Aorta (tissue), 5 donors: ENCODE data around the gene FRYL. TPM values are rescaled to one million over a fixed set of nuclear protein-coding genes. Genes with fewer than 3 reads are reported as not detected.

Experiments used
- ATAC-seq: fragments of 200-7000 bp; cut with Tn5 transposase; one replicate; pipeline ENCODE4 v1.9.1; 2022; ENCODE audit warnings: moderate library complexity; ENCODE audit not compliant: low FRiP score
- DNase-seq, 2 donors: peaks; one replicate each; pipeline ENCODE4 v3.0.0-alpha.2; 2020
- H3K27ac ChIP-seq, 2 donors: one replicate each; pipeline ENCODE4 v1.5.1; 2013; ENCODE audit warnings: low read length in 2 of 2, mild to moderate bottlenecking in 2 of 2, moderate library complexity in 2 of 2, control low read depth in 1 of 2, inconsistent platforms in 1 of 2, low read depth in 1 of 2
- H3K27me3 ChIP-seq, 2 donors: one replicate each; pipeline ENCODE4 v1.6.1; 2013; ENCODE audit warnings: control low read depth in 1 of 2, low read length in 1 of 2, mild to moderate bottlenecking in 1 of 2, moderate library complexity in 1 of 2; ENCODE audit not compliant: insufficient read depth in 2 of 2, control insufficient read depth in 1 of 2
- H3K36me3 ChIP-seq, 2 donors: one replicate each; pipeline ENCODE4 v1.6.1; 2013; ENCODE audit warnings: control low read depth in 1 of 2, low read length in 1 of 2, mild to moderate bottlenecking in 1 of 2; ENCODE audit not compliant: insufficient read depth in 2 of 2, control insufficient read depth in 1 of 2
- H3K4me1 ChIP-seq, 2 donors: one replicate each; pipeline ENCODE4 v1.6.1; 2013; ENCODE audit warnings: low read length in 2 of 2, control low read depth in 1 of 2, mild to moderate bottlenecking in 1 of 2, moderate library complexity in 1 of 2; ENCODE audit not compliant: insufficient read depth in 2 of 2, control insufficient read depth in 1 of 2
- H3K4me3 ChIP-seq, 2 donors: one replicate each; pipeline ENCODE4 v1.5.1; 2013; ENCODE audit warnings: low read length in 2 of 2, control low read depth in 1 of 2, mild to moderate bottlenecking in 1 of 2
- H3K9me3 ChIP-seq: one replicate; pipeline ENCODE4 v1.6.1; 2013; ENCODE audit warnings: mild to moderate bottlenecking, low read length; ENCODE audit not compliant: control insufficient read depth
- WGBS, 2 donors: extraction: QIAGEN DNeasy Blood & Tissue Kit; methylation state at CpG; one replicate each; pipeline ENCODE4 v1.1.7; 2013; 5-methylcytosine and 5-hydroxymethylcytosine counted together
- intact Hi-C, 2 donors: fragments of 100-400 bp; cut with DNase I; formaldehyde crosslinking; loops; one replicate each; pipeline versions ENCODE4 v1.14.2 to v1.15.0; 2022
- polyA plus RNA-seq, 2 donors: library from polyadenylated mRNA; stranded (reverse); fragments of 200-250 nt; gene quantifications; one replicate each; pipeline ENCODE4 v1.2.3, GENCODE V29; 2013
- total RNA-seq, 2 donors: library from RNA; stranded (reverse); fragmentation: NEBNext Ultra II Directional; extraction: Animal tissue kit (Norgen Biotek cat#: 25700); gene quantifications; one replicate each; pipeline ENCODE4 v1.2.1, GENCODE V29; 2021
- donor health status: healthy with polysubstance abuse.
- donor health status: Bipolar disorder and iron deficiency.
- donor health status: DM: no; HTN: no; CAD: no.
- donor health status: DM: no; HTN: no; CAD: no.
- donor health status: DM: yes; HTN: yes; CAD: no.

The FRYL gene
- total and polyA plus RNA-seq, 4 donors, result 12.8 to 141 (median 85.7) TPM

GRCh38 chr4:48493452-48494100 is 286.5 kb downstream of the FRYL start:
- Histone ChIP-seq H3K27me3 (no peaks in the 10 kb centered on the region), H3K9me3 (no peaks in the 10 kb centered on the region), H3K27ac (no peak overlapping the region), H3K36me3 (no peaks in the 10 kb centered on the region), H3K4me1 (no peaks in the 10 kb centered on the region), H3K4me3 (no peak overlapping the region)
- DNase-seq (no peak), ATAC-seq (no peak)
- WGBS, 2 donors, result 84 to 86% methylated on average over 4 of the region's 4 CpGs
- intact Hi-C loops, result no loop called here

- Histone ChIP-seq H3K9me3 (no peaks in the 10 kb centered on the region), H3K27ac (no peak overlapping the region), H3K27me3 (no peaks in the 10 kb centered on the region), H3K4me1 (no peaks in the 10 kb centered on the region), H3K36me3 (no peaks in the 10 kb centered on the region), H3K4me3 (no peak overlapping the region)
- ATAC-seq (no peak), DNase-seq (no peak)
- intact Hi-C loops, result no loop called here
- 70 to 72% methylated on average over 23 of the region's 23 CpGs for WGBS, 2 donors
These were observed 288.4 kb downstream of the FRYL start for GRCh38 chr4:48491514-48492176.

GRCh38 chr4:48490680-48491513 is 289.2 kb downstream of the FRYL start:
- no peaks in the 10 kb centered on the region for H3K4me1 ChIP-seq
- DNase-seq (no peak), ATAC-seq (no peak)
- peak overlapping the region in 1 of 2 donors; percentile 22 for H3K4me3 ChIP-seq
- H3K27me3 ChIP-seq, result no peaks in the 10 kb centered on the region
- WGBS, 2 donors, result 5 to 7% methylated on average over 100 to 104 of the region's 104 CpGs
- no peak overlapping the region for H3K27ac ChIP-seq
- no peaks in the 10 kb centered on the region for H3K9me3 ChIP-seq
- H3K36me3 ChIP-seq, result no peaks in the 10 kb centered on the region
- intact Hi-C loops, result no loop called here

GRCh38 chr4:48490012-48490679 is 289.9 kb downstream of the FRYL start, which contains the start of gene ZAR1:
Gene ZAR1 (plus strand): TSS chr4:48490252. CDS start chr4:48490292, 40 bp downstream.
- H3K27ac ChIP-seq, result no peak within 1 kb of the TSS
- WGBS, 2 donors, result 3% methylated on average over 52 to 80 of the region's 80 CpGs
- no peaks in the 10 kb centered on the region for H3K4me1 ChIP-seq
- intact Hi-C loops, result no loop called here
- H3K9me3 ChIP-seq, result no peaks in the 10 kb centered on the region
- no peaks in the 10 kb centered on the region for H3K36me3 ChIP-seq
- ATAC-seq, result no peak
- no peak for DNase-seq
- H3K27me3 ChIP-seq, result no peaks in the 10 kb centered on the region
- peak within 1 kb of the TSS in 1 of 2 donors; percentile 22 for H3K4me3 ChIP-seq

GRCh38 chr4:48489683-48490011 is 290.4 kb downstream of the FRYL start:
- DNase-seq (no peak), ATAC-seq (no peak)
- Histone ChIP-seq H3K4me3 (no peak overlapping the region), H3K9me3 (no peaks in the 10 kb centered on the region), H3K27me3 (no peaks in the 10 kb centered on the region), H3K4me1 (no peaks in the 10 kb centered on the region), H3K27ac (no peak overlapping the region), H3K36me3 (no peaks in the 10 kb centered on the region)
- intact Hi-C loops, result no loop called here
- 23 to 30% methylated on average over 14 of the region's 14 CpGs for WGBS, 2 donors

- ATAC-seq, result no peak
- Histone ChIP-seq H3K4me1 (no peaks in the 10 kb centered on the region), H3K27me3 (no peaks in the 10 kb centered on the region), H3K27ac (no peak overlapping the region), H3K4me3 (no peak overlapping the region), H3K9me3 (no peaks in the 10 kb centered on the region), H3K36me3 (no peaks in the 10 kb centered on the region)
- WGBS, 2 donors, result 43 to 52% methylated on average over 22 of the region's 22 CpGs
- DNase-seq, result no peak
- intact Hi-C loops, result no loop called here
These were observed 295.4 kb downstream of the FRYL start for GRCh38 chr4:48484494-48485168.

- Histone ChIP-seq H3K9me3 (no peaks in the 10 kb centered on the region), H3K27me3 (no peaks in the 10 kb centered on the region), H3K36me3 (no peaks in the 10 kb centered on the region), H3K27ac (no peak overlapping the region), H3K4me3 (peak overlapping the region in 1 of 2 donors; percentile 31), H3K4me1 (no peaks in the 10 kb centered on the region)
- ATAC-seq, result no peak
- intact Hi-C loops, result no loop called here
- 7 to 9% methylated on average over 62 to 66 of the region's 66 CpGs for WGBS, 2 donors
- peak in 1 of 2 donors; percentile 75 for DNase-seq
These were observed 296.1 kb downstream of the FRYL start for GRCh38 chr4:48483777-48484493.
